ENCODE data around the gene MYRFL.
A peak's percentile ranks its signal among the peaks of the same experiment; 100 is the strongest.

The MYRFL gene

DNA sequence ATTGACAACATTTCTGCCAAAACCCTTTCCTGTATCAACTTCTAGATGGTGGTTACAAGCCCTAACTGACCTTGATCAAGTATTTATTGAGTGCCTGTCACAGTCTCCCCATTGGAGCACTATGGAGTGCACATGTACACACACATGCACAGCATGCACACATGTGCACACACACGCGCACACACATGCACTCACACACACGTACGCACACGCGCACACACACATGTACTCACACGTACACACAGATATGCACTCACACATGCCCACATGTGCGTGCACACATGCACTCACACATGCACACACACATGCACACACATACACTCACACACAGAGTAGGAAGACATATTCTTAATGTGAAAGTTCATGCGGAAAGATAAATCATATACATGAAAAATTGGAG lies 43.7 kb downstream of the MYRFL start:
- no peak for TF ChIP-seq GATA1 (IDR thresholded peaks at IDR 0.05; ENCODE audit: low read depth, low read length)
- TF ChIP-seq POLR2A (IDR thresholded peaks at IDR 0.05; ENCODE audit: low read length), result no peak
- no peak for DNase-seq

DNA sequence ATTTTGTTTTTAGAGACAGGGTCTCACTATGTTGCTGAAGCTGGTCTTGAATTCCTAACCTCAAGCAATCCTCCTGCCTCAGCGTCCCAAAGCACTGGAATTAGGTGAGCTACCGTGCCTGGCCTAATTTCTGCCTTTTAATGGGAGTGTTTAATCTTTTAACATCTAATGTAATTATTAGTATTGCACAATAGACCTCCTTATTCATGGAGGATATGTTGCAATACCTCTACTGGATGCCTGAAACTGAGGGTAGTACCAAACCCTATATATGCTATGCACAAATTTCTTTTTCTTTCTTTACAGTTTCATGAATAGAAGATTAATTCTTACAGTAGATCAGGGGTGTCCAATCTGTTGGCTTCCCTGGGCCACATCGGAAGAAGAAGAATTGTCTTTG lies 47.8 kb downstream of the MYRFL start:
- TF ChIP-seq POLR2A (IDR thresholded peaks at IDR 0.05; ENCODE audit: low read length) (no peak), GATA1 (IDR thresholded peaks at IDR 0.05; ENCODE audit: low read depth, low read length) (no peak)
- no peak for DNase-seq

DNA sequence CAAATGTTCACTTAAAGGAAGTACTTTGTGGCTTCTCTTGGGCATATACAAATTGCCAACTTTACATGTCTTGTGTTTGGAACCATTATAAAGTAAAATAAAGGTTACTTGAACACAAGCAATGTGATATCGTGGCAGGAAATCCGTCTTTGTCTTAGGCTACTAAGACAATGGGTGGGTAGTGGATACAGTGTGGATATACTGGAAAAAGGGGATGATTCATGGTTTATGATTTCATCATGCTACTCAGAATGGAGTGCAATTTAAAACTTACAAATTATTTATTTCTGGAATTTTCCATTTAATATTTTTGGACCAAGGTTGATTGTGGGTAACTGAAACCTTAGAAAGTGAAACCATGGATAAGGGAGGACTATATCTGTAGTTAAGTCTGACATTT lies 48.4 kb downstream of the MYRFL start:
- no peak for DNase-seq
- no peak for TF ChIP-seq GATA1 (IDR thresholded peaks at IDR 0.05; ENCODE audit: low read depth, low read length)
- no peak for TF ChIP-seq POLR2A (IDR thresholded peaks at IDR 0.05; ENCODE audit: low read length)

DNA sequence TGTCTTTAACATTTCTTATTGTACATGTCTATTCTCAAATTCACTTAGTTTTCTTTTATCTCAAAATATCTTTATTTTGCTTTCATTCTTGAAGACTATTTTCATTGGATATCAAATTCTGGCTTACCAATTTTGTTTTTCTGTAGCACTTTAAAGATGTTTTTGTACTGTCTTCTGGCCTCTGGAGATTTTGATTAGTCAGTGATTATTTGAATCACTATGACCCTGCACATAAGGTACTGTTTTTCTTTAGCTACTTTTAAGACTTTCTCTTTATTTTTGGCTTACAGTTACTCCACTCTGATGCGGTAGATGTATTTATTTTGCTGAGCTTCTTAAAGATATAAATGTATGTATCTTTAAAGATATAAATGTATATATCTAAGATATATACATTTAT lies 49.6 kb downstream of the MYRFL start:
- TF ChIP-seq GATA1 (IDR thresholded peaks at IDR 0.05; ENCODE audit: low read depth, low read length) (no peak), POLR2A (IDR thresholded peaks at IDR 0.05; ENCODE audit: low read length) (no peak)
- no peak for DNase-seq

DNA sequence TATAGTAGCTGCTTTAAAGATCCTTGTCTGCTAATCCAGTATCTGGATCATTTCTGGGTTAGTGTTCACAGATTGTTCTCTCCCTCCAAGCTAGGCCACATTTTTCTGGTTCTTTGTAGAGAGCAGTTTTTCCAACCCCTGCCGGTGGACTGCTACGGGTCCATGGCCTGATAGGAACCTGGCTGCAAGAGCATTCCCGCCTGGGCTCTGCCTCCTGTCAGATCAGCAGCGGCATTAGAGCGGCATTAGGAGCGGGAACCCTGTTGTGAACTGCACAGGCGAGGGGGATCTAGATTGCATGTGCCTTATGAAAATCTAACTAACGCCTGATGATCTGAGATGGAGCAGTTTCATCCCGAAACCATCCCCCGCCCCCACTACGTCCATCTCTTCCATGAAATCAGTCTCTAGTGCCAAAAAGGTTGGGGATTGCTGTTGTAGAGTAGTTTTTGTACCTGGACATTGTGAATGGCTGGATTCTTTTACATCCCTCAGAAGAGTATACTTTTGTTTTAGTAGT lies 50.4 kb downstream of the MYRFL start:
- TF ChIP-seq POLR2A (IDR thresholded peaks at IDR 0.05; ENCODE audit: low read length) (no peak), GATA1 (IDR thresholded peaks at IDR 0.05; ENCODE audit: low read depth, low read length) (no peak)

DNA sequence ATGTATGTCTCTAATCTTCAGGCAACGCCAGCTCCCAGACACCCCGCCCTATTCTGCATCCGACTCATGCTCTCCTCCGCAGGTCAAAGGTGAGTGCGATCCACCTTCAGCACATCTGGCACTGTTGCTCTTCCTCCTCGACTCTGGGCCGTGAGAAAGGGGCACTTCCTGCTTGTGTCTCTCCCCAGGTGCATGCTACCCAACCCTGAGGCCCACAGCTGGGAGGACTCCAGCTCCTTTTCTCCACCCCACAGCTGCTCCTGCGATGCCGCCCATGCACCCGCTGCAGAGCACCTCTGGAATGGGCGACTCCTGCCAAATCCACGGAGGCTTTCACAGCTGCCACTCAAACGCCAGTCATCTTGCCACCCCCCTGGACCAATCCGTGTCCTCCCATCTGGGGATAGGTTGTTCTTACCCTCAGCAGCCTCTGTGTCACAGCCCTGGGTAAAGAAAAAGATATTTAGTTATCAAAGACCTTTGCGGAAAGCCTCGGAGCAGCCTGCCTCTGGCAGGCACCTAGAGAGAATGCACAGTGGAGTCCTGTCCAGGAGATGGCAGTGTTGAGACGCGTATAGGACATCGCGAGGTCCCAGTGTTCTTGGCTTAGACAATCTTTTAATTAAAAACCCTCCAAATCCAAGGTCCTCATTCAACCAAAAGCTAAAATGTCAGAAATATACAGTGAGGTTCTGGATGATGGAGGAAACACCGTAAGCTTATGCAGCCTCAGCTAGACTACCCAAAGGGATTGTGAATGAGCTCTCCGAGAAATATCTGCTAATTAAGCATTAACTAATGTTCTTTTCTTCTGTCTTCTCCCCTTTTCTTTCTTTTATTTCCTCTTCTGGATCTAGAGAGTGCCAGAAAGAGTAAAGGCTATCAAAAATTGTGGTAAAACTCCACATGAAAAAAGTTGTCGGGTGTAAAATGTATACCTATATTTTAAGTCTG lies 54.3 kb downstream of the MYRFL start:
- DNase-seq, result peak; percentile 60 to 80
- TF ChIP-seq POLR2A (IDR thresholded peaks at IDR 0.05; ENCODE audit: low read length), result no peak
- no peak for TF ChIP-seq GATA1 (IDR thresholded peaks at IDR 0.05; ENCODE audit: low read depth, low read length)

More for the DNA sequence above, 50.4 kb downstream of the MYRFL start:
- no peak for DNase-seq

DNA sequence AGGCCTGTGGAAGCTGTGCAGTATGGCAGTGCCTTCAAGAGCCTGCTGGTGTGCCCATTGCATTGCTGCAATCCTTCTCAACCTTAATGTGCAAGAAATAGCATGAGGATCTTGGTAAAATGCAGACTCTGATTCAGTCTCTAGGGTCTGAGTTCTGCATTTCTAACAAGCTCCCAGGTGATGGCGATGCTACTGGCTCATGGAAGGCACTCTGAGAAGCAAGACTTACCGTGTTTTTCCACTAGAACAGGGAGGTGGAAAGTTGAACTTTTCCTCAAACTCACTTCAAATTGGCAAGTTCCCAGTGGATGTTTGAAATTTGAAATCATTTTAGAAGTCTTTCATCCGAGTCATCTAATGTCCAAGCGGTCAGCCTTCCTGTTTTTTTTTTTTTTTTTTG lies 55.5 kb downstream of the MYRFL start:
- no peak for DNase-seq
- TF ChIP-seq GATA1 (IDR thresholded peaks at IDR 0.05; ENCODE audit: low read depth, low read length), result no peak
- no peak for TF ChIP-seq POLR2A (IDR thresholded peaks at IDR 0.05; ENCODE audit: low read length)

DNA sequence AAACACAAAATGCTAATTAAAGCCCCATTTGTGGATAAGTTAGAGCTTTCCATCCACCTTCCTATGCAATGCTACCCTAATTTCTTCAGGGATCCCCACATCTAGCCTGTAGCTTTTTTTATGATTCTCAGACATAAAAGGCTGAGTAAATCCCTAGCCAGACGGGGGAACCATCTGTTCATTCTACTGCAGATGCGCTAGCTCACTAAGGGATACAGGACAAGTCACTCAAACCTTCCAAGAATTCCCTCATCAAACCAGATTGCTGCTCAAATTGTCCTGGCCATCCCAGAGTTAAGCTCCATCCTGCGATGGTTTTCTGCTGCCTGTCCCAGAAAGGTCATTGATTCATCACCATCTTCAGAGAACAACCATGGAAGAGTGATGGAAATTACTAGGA lies 56.7 kb downstream of the MYRFL start:
- no peak for TF ChIP-seq POLR2A (IDR thresholded peaks at IDR 0.05; ENCODE audit: low read length)
- TF ChIP-seq GATA1 (IDR thresholded peaks at IDR 0.05; ENCODE audit: low read depth, low read length), result no peak
- no peak for DNase-seq

DNA sequence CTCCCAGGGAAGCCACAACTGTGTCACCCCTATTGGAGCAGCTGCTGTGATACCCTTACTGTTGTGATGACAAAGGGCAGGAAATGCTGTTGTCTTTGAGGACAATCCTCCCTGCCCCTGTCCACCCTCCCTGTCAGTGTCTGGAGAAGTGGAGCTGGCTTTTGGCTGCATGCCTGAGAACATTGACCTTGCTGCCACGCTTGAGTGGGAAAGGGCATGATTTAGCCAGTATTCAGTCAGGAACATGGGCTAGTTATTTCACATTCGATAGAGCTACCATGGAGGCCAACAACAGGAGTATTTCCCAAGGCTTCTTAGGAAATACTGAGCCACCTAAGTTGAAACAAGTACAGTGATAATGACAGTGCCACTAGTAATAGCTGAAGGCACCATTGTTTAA lies 59.4 kb downstream of the MYRFL start:
- no peak for DNase-seq
- TF ChIP-seq POLR2A (IDR thresholded peaks at IDR 0.05; ENCODE audit: low read length) (no peak), GATA1 (IDR thresholded peaks at IDR 0.05; ENCODE audit: low read depth, low read length) (no peak)

DNA sequence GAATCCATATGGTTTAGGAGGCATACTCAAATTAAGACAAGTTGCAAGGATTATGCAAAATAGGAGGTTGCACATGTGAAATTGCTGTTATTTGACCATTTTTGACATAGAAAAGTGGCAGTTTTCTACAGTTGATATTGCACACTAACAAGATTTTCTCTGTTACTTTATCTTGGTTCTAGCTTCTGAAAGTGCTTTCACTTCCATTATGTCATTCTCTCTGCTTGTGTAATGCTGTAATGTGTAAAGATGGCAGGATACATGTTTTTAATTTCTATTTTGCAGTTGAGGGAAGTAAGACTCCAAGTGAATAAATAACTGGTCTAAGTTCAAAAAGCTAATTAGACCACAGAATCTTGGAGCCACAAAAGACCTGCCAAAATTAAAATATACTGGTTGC lies 60.6 kb downstream of the MYRFL start:
- no peak for DNase-seq
- no peak for TF ChIP-seq GATA1 (IDR thresholded peaks at IDR 0.05; ENCODE audit: low read depth, low read length)
- no peak for TF ChIP-seq POLR2A (IDR thresholded peaks at IDR 0.05; ENCODE audit: low read length)

DNA sequence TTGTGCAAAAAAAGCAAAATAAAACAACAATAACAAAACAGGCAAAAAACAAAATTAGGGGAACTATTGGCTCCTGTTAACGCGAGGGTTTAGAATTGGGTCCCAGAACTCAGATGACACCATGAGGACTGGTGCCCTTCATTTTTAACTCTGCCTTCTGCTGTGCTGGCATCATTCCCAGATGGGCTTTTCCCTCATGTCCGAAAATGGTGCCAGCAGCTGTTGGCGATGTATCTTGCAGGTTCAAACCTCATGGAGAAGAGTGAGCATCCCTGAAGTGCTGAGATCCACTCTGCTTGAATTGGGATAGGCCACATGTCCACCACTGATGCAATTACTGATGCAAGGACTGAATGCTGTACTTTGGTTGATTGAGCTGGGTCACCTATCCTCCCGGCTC lies 61.1 kb downstream of the MYRFL start:
- TF ChIP-seq GATA1 (IDR thresholded peaks at IDR 0.05; ENCODE audit: low read depth, low read length) (no peak), POLR2A (IDR thresholded peaks at IDR 0.05; ENCODE audit: low read length) (no peak)
- no peak for DNase-seq

DNA sequence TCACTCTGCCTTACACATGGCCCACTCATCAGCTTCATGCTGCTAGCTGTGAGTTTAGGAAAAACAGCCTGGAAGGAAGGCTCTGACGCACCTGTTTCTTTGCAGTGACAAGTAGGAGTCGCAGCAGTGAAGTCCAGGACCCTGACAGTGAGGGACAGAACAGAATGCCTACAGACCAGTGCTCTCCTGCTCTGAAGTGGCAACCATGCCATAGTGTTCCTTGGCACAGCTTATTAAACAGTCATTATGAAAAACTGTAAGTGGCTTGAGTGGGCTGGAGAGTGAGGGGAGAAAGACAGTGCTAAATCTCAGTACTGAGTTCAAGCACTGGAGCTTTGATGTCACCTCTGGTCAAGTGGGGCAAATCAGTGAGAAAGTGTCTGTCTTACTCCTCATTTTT lies 61.7 kb downstream of the MYRFL start:
- DNase-seq, result no peak
- TF ChIP-seq POLR2A (IDR thresholded peaks at IDR 0.05; ENCODE audit: low read length) (no peak), GATA1 (IDR thresholded peaks at IDR 0.05; ENCODE audit: low read depth, low read length) (no peak)

DNA sequence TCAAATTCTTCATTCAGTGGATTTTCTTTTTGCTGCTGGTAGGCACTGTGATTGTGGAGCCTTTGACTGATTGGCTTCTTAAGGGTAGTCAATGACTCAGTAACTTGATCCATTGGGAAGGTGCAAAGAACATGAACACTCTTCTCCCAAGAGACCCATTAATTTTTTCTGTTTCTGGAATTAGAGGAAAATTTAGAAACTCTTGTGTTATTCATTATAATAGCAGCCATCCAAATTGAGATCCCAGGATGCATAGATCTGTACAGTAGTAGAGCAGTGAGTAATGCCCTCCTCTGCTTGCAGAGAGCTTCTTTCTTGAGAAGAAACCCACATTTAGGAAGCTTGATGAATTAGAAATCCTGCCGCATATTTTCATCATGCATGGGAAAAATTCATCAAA lies 63.9 kb downstream of the MYRFL start:
- no peak for TF ChIP-seq POLR2A (IDR thresholded peaks at IDR 0.05; ENCODE audit: low read length)
- TF ChIP-seq GATA1 (IDR thresholded peaks at IDR 0.05; ENCODE audit: low read depth, low read length), result no peak
- no peak for DNase-seq

DNA sequence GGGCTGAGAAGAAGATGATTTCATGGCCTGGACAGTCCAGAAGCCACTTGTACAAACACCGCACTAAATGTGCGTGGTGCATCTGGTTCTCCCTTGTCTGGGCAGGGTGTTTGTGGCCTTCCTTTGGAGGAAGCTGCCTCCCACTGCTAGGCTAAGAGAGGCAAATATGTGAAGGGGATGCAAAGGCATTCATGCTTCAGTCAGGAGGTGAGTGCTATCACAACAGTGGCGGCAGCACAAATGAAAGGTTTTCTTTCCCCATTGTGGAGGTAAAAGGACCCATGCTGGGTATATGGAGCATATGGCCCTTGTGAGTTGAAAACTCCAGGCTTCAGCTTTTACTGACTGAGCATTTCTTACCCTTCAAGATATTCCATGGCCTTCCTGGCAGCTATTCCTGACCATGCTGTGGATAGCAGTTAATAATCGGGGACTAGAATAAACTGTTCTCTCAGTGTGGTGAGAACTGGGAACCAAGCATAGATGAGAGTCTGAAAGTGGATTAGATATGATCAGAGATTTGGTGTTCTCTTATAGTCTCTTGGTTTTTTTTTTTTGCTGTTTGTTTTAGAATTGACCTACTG lies 69.9 kb downstream of the MYRFL start:
- DNase-seq, result no peak
- TF ChIP-seq GATA1 (IDR thresholded peaks at IDR 0.05; ENCODE audit: low read depth, low read length) (no peak), POLR2A (IDR thresholded peaks at IDR 0.05; ENCODE audit: low read length) (no peak)
